Peyer's patch (tissue), 4 donors: ENCODE measurements around the gene FXR2. TPM values are rescaled to one million over a fixed set of nuclear protein-coding genes. Genes with fewer than 3 reads are reported as not detected.
"Not testable (repeated sequence)": the region's sequence is repeated elsewhere in the genome, so short reads cannot be mapped to it uniquely, and the experiment has no call there.

Experiments
- DNase-seq, 3 donors: peaks; one replicate each; pipeline ENCODE4 v3.0.0-alpha.2; 2017 to 2019
- H3K27ac ChIP-seq, 4 donors: fragments of 200-600 bp; sonication (generic); one replicate each; pipeline ENCODE4 v1.5.1; 2016 to 2019
- H3K27me3 ChIP-seq, 2 donors: fragments of 200-600 bp; sonication (generic); one replicate each; pipeline ENCODE4 v1.5.1; 2019
- H3K36me3 ChIP-seq, 3 donors: fragments of 200-600 bp; sonication (generic); one replicate each; pipeline ENCODE4 v1.5.1; 2016 to 2019
- H3K4me1 ChIP-seq, 4 donors: fragments of 200-600 bp; sonication (generic); one replicate each; pipeline ENCODE4 v1.5.1; 2016 to 2019
- H3K4me3 ChIP-seq, 4 donors: fragments of 200-600 bp; sonication (generic); 1 replicate in 3 of 4; 2 replicates in 1 of 4; pipeline ENCODE4 v1.5.1; 2016 to 2019; ENCODE audit warnings: mild to moderate bottlenecking in 1 of 4
- H3K9me3 ChIP-seq, 4 donors: fragments of 200-600 bp; sonication (generic); one replicate each; pipeline ENCODE4 v1.5.1; 2016 to 2019; ENCODE audit warnings: mild to moderate bottlenecking in 1 of 4
- POLR2A ChIP-seq, 2 donors: fragments of 450-650 bp; IDR thresholded peaks; one replicate each; pipeline ENCODE4 v1.5.1; 2017; ENCODE audit warnings: antibody characterized with exemption in 2 of 2, mild to moderate bottlenecking in 2 of 2, moderate library complexity in 2 of 2
- total RNA-seq, 4 donors: library from RNA; depleted of rRNA; stranded (reverse); fragments of >200 nt; gene quantifications; one replicate each; pipeline ENCODE4 v1.1.0, GENCODE V29; 2016
- TF ChIP-seq, protein P1 (sequence below), 6 experiments: fragments of 450-650 bp in 4 of 6; fragments of 200-600 bp in 2 of 6; sonication (generic) in 1 of 6; IDR thresholded peaks; one replicate each; pipeline ENCODE4 v1.5.1; 2017 to 2019; ENCODE audit warnings: antibody characterized with exemption in 6 of 6, mild to moderate bottlenecking in 3 of 6, moderate library complexity in 1 of 6

The FXR2 gene
- total RNA-seq, 4 donors from 2014 or later, result 28.8 to 38.1 (median 30.4) TPM

DNA sequence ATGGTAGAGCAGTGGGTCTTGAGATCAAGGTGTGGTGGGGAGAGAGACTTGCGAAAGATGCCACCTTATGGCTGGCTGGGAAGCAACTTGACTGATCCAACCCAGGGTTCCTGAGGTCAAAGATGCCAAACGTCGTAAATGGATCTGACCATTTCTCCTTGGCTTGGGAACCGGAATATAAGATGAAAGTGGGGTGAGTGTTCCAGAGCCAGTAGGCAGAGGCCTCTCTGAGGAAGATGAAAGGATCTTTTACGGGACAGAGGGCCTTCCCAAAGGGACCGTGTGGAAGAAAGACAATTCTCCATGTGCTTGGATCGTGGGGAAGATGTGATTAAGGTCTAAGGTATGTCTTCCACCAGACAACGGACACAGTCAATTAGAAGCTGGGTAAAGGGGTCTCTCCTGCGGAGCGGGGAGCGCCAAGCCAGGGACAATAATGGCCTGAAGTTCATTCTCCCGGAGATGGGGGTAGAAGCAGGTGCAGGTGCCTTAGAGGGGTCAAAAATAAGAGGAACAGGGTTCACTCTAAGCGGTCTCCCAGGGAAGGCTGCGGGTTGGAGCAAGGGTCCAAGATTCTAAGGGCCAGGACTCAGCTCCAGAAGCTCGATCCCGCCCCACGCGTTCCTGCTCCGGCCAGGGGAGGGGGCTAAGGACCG, 800 bp downstream of the FXR2 start:
- DNase-seq, result peak in 1 of 3 donors; percentile 55
- Histone ChIP-seq H3K36me3 (peaks cover 0 to 12% (median 0%) of the 10 kb centered on the region in 3 donors), H3K27ac (peak overlapping the region; percentile 90 to 100 (median 96)), H3K9me3 (no peaks in the 10 kb centered on the region), H3K4me3 (peak overlapping the region; percentile 77 to 98 (median 95)), H3K4me1 (peaks cover 0 to 31% (median 10%) of the 10 kb centered on the region in 4 donors), H3K27me3 (no peaks in the 10 kb centered on the region)
- peak in 1 of 2 donors; percentile 11 for TF ChIP-seq POLR2A (IDR thresholded peaks at IDR 0.05)
- TF ChIP-seq, protein P1, sequence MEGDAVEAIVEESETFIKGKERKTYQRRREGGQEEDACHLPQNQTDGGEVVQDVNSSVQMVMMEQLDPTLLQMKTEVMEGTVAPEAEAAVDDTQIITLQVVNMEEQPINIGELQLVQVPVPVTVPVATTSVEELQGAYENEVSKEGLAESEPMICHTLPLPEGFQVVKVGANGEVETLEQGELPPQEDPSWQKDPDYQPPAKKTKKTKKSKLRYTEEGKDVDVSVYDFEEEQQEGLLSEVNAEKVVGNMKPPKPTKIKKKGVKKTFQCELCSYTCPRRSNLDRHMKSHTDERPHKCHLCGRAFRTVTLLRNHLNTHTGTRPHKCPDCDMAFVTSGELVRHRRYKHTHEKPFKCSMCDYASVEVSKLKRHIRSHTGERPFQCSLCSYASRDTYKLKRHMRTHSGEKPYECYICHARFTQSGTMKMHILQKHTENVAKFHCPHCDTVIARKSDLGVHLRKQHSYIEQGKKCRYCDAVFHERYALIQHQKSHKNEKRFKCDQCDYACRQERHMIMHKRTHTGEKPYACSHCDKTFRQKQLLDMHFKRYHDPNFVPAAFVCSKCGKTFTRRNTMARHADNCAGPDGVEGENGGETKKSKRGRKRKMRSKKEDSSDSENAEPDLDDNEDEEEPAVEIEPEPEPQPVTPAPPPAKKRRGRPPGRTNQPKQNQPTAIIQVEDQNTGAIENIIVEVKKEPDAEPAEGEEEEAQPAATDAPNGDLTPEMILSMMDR (IDR thresholded peaks at IDR 0.05), result no peak

DNA sequence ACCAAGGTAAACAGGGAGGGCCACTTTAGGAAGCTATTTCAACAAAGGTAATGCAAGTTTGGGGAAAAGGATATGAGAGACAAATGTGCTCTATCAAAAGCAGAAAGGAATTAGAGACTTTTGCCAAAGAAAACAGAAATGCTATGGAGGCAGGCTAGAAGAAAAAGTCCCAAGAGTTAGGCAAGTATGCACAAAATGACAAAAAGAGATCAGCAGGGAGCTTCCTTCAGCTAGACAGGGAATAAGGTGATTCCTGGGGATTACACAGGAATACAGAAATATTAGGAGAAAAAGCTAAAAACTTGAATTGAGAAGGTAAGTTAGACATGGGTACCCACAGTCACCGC, 2.4 kb downstream of the FXR2 start:
- DNase-seq, result no peak
- Histone ChIP-seq H3K27ac (no peak overlapping the region), H3K27me3 (no peaks in the 10 kb centered on the region), H3K36me3 (peaks cover 0 to 12% (median 0%) of the 10 kb centered on the region in 3 donors), H3K4me3 (no peak overlapping the region), H3K9me3 (no peaks in the 10 kb centered on the region), H3K4me1 (peaks cover 0 to 31% (median 10%) of the 10 kb centered on the region in 4 donors)
- TF ChIP-seq, protein P1 (IDR thresholded peaks at IDR 0.05), result no peak
- TF ChIP-seq POLR2A (IDR thresholded peaks at IDR 0.05), result no peak

DNA sequence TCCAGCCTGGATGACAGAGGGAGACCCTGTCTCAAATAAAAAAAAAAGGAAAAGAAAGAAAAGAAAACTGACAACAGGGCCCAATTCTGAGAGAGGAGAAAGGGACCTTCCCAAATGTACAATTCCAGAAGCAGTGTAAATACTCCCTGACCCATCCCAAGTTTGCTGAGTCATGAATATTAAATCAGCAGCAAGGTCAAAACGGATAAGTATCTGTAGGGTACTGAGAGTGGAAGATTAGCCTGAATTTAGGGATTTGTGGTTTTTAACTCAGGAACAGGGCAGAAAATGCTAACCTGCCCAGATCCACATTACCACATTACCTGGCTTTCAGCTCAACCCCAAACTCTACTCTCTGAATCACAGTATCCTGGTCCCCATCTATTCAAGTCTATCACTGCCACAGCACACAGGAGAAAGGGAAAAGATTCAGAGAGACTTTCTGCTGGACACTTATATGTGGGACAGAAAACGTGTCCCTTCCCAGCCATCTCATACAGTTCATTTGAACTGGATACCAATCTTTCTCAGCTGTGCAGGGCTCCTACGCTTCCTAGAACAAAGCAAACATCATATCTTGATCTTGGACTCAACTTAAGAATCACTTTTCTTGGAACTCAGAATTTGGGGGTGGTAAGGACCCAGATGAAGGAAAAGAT, 2.9 kb downstream of the FXR2 start:
- H3K4me1 ChIP-seq, result peaks cover 0 to 31% (median 10%) of the 10 kb centered on the region in 4 donors

DNA sequence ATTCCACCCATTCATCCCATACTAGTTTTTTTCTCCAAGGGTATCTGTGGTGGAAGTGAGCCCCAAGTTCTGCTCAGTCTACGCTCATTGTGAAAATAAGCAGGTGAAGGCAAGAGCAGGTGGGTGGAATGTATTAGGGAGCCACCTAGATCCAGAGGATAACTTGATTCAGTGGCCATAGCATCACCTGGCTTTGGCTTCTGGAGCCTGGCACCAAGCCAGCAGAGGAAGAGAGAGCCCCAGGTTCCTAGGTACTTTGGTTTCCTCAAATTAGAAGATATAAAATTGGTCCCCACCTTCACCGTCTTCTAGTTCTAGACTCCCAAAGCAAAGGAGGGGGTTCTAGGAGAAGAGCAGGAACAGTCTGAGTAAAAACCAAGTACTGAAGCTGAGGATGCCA, 4.1 kb downstream of the FXR2 start:
- TF ChIP-seq, protein P1 (IDR thresholded peaks at IDR 0.05), result no peak
- peaks cover 0 to 31% (median 10%) of the 10 kb centered on the region in 4 donors for H3K4me1 ChIP-seq
- H3K4me3 ChIP-seq, result no peak overlapping the region
- peaks cover 0 to 15% (median 0%) of the 10 kb centered on the region in 3 donors for H3K36me3 ChIP-seq
- H3K27ac ChIP-seq, result no peak overlapping the region
- no peaks in the 10 kb centered on the region for H3K27me3 ChIP-seq
- H3K9me3 ChIP-seq, result no peaks in the 10 kb centered on the region
- DNase-seq, result no peak

More for the DNA sequence above, 2.9 kb downstream of the FXR2 start:
- no peak for TF ChIP-seq POLR2A (IDR thresholded peaks at IDR 0.05)
- TF ChIP-seq, protein P1 (IDR thresholded peaks at IDR 0.05), result no peak
- no peak overlapping the region for H3K4me3 ChIP-seq
- no peaks in the 10 kb centered on the region for H3K9me3 ChIP-seq
- peaks cover 0 to 12% (median 0%) of the 10 kb centered on the region in 3 donors for H3K36me3 ChIP-seq
- no peak overlapping the region for H3K27ac ChIP-seq
- DNase-seq, result no peak
- no peaks in the 10 kb centered on the region for H3K27me3 ChIP-seq

DNA sequence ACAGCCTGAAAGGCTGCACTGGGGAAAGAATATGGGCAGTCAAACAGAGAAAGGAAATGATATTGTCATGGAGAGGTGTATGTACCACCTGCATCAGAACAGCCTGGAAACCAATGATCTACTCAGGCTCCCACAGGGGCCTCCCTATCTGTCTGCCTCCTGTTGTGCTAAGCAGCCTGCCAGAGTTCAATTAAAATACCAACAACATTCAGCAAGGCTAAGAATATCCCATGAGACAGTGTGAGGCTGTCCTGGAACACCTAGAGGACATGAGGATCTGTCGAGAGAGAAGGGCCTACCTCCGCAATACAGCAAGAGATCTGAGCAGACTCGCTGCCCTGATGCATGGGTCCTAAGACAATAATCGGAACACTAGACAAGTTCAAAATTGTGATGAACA, 8.4 kb downstream of the FXR2 start:
- peaks cover 0 to 6% (median 0%) of the 10 kb centered on the region in 4 donors for H3K4me1 ChIP-seq
- no peaks in the 10 kb centered on the region for H3K27me3 ChIP-seq
- H3K27ac ChIP-seq, result no peak overlapping the region
- peaks cover 0 to 53% (median 0%) of the 10 kb centered on the region in 3 donors for H3K36me3 ChIP-seq
- no peaks in the 10 kb centered on the region for H3K9me3 ChIP-seq
- DNase-seq, result no peak
- no peak overlapping the region for H3K4me3 ChIP-seq
- TF ChIP-seq, protein P1 (IDR thresholded peaks at IDR 0.05), result no peak
- TF ChIP-seq POLR2A (IDR thresholded peaks at IDR 0.05), result no peak

DNA sequence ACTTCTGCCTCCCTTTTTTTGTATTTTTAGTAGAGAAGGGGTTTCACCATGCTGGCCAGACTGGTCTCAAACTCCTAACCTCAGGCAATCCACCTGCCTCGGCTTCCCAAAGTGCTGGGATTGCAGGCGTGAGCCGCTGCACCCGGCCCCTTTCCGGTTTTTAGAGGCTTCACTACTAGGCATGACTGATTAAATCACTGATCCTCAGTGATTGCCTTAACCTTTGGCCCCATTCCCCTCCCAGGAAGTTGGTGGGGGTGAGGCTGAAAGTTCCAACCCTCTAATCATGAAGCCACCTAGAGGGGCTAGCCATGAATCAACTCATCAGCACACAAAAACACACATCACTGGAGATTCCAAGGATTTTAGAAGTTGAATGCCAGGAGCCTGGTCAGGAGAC, 17.1 kb downstream of the FXR2 start:
- H3K4me1 ChIP-seq, H3K27ac ChIP-seq, DNase-seq, H3K4me3 ChIP-seq, H3K27me3 ChIP-seq, H3K9me3 ChIP-seq: not testable (repeated sequence)
- peaks cover 0 to 96% (median 0%) of the 10 kb centered on the region in 3 donors for H3K36me3 ChIP-seq
